HFFc6 (cell line): ENCODE results near the gene NPTX1. TPM values are rescaled to one million over a fixed set of nuclear protein-coding genes. Genes with fewer than 3 reads are reported as not detected.

Experiments
- DNase-seq: peaks from one replicate; pipeline ENCODE4 v3.0.0-alpha.2; 2018
- H3K27ac Mint-ChIP-seq: 2 replicates; pipeline ENCODE4 v1.8.0; 2020; ENCODE audit warnings: mild to moderate bottlenecking, mixed read lengths
- H3K27me3 Mint-ChIP-seq: 2 replicates; pipeline ENCODE4 v1.8.0; 2021; ENCODE audit warnings: mild to moderate bottlenecking, moderate library complexity, mixed read lengths; ENCODE audit not compliant: insufficient read depth
- H3K36me3 Mint-ChIP-seq: 2 replicates; pipeline ENCODE4 v1.8.0; 2021; ENCODE audit warnings: low read depth, mixed read lengths
- H3K4me1 Mint-ChIP-seq: 2 replicates; pipeline ENCODE4 v1.8.0; 2020; ENCODE audit warnings: low read depth, mixed read lengths
- H3K4me3 Mint-ChIP-seq: 2 replicates; pipeline ENCODE4 v1.8.0; 2020; ENCODE audit warnings: mild to moderate bottlenecking, moderate library complexity, mixed read lengths
- H3K9me3 Mint-ChIP-seq: 2 replicates; pipeline ENCODE4 v1.8.0; 2020; ENCODE audit warnings: mild to moderate bottlenecking, mixed read lengths
- CTCF ChIP-seq: fragments of 200-600 bp; sonication (generic); IDR thresholded peaks from 2 replicates; pipeline ENCODE4 v1.5.0; 2021; ENCODE audit warnings: antibody characterized with exemption, mild to moderate bottlenecking
- total RNA-seq, 6 experiments: library from RNA; stranded (reverse); fragmentation: NEBNext Ultra II Directional; extraction: Animal tissue kit (Norgen Biotek cat#: 25700); gene quantifications; 2 replicates in 1 of 6; 3 replicates in 5 of 6; pipeline ENCODE4 v1.2.3, GENCODE V29; 2021

Gene NPTX1
- total RNA-seq, 6 experiments from 2014 or later = 0.26 to 2.9 (median 2.6) TPM

GRCh38 chr17:80455784-80456183 is 20.6 kb downstream of the NPTX1 start:
- Mint-ChIP-seq H3K27me3 (peaks cover 21% of the 10 kb centered on the region), H3K27ac (peak overlapping the region; percentile 98), H3K4me3 (peak overlapping the region; percentile 93), H3K4me1 (peaks cover 30% of the 10 kb centered on the region), H3K36me3 (no peaks in the 10 kb centered on the region; the same call in 1 of the 2 replicates), H3K9me3 (no peaks in the 10 kb centered on the region)
- no peak for TF ChIP-seq CTCF
- no peak for DNase-seq

DNA sequence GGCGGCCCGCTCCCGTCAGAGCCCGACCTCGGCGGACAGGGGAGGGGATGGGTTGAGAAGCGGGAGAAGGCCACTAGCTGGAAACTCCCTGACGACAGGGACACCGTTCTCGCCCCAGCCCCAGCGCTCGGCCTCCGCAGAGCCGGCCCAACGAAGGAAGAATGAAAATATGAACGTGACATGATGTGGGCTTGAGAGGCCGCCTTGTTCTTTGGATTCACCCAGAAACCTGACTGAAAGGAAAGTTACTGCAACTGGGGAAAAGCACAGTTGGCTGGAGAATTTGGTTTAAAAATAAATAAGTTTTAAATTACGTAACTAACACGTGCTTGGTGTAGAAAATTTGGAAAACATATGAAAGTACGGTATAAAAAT is 21.1 kb downstream of the NPTX1 start:
- peak; percentile 28 for DNase-seq
- Mint-ChIP-seq H3K4me1 (peaks cover 25% of the 10 kb centered on the region), H3K36me3 (no peaks in the 10 kb centered on the region; the same call in 1 of the 2 replicates), H3K27me3 (peaks cover 20% of the 10 kb centered on the region), H3K9me3 (no peaks in the 10 kb centered on the region), H3K27ac (peak overlapping the region; percentile 98), H3K4me3 (peak overlapping the region; percentile 93)
- TF ChIP-seq CTCF = no peak

DNA sequence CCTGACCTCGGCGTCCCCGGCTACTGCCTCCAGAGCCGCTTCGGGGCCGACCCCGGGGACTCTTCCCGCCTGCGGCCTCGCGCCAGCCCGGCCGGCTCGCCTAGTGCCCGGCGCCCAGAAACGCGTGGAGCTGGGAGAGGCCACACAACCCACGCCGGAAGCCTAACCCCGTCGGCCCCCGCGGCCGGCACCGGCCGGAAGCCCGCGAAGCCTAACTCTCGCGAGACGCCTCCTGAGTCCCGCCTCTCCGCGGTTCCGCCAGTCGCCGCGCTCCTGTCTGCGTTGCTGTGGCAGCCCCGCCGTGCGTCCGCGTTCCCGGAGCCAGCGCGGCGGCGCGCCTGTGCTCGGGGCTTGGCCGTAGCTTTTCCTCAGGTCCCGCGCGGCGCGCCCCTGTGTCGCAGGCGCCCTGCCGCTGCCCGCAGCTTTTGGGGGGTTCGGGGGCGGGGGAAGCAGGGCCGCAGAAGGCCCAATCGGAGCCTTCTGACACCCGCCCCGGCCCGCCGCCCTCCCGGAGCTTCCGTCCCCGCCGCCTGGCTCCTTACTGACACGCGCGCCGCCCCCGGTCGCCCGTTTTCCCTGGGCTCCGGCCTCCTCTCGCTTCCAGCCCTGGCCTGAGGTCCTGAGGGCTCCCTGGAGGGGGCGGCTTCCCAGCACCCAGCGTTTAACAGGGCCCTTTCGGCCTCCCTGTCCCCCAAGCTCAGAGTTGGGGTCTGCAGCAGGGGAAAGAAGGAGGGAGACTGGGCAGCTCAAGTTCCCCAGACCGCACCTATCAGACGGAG is 21.7 kb downstream of the NPTX1 start:
- Mint-ChIP-seq H3K4me3 (peak overlapping the region; percentile 93), H3K27me3 (peaks cover 14% of the 10 kb centered on the region), H3K4me1 (peaks cover 25% of the 10 kb centered on the region), H3K27ac (peak overlapping the region; percentile 98), H3K36me3 (no peaks in the 10 kb centered on the region; the same call in 1 of the 2 replicates), H3K9me3 (no peaks in the 10 kb centered on the region)
- no peak for TF ChIP-seq CTCF
- DNase-seq = peak; percentile 94

DNA sequence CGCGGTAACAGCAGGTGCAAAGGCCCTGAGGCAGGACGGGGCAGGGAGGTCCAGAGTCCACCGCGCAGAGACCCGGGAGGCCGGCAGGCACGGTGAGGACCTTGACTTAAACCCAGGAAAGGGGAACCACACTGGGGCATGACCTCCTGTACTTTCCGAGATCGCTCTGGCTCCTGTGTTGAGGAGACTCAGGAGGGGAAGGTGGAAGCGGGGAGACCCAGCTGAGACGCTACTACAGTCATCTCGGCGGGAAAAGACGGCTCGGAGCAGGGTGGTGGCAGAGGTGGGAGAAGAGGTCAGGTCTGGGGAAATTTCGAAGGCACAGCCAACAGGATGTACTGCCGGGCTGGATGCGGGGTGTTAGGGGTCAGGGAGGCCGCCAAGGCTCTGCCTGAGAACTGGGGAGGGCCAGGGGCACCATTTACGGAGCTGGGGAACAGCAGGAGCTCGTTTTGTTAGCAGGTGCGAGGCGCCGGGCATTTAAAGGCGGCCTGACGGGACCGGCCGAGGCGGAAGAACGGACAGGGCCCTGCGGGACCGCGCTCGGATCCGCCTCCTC is 22.3 kb downstream of the NPTX1 start:
- Mint-ChIP-seq H3K27ac (peak overlapping the region; percentile 94), H3K27me3 (peaks cover 9% of the 10 kb centered on the region), H3K4me3 (peak overlapping the region; percentile 90), H3K4me1 (peaks cover 25% of the 10 kb centered on the region), H3K9me3 (no peaks in the 10 kb centered on the region), H3K36me3 (no peaks in the 10 kb centered on the region; the same call in 1 of the 2 replicates)
- no peak for DNase-seq
- no peak for TF ChIP-seq CTCF

- peak overlapping the region; percentile 90 for H3K4me3 Mint-ChIP-seq
- H3K4me1 Mint-ChIP-seq = peaks cover 25% of the 10 kb centered on the region
- H3K36me3 Mint-ChIP-seq = no peaks in the 10 kb centered on the region; the same call in 1 of the 2 replicates
- peaks cover 8% of the 10 kb centered on the region for H3K27me3 Mint-ChIP-seq
- no peak for DNase-seq
- H3K27ac Mint-ChIP-seq = peak overlapping the region; percentile 94
- TF ChIP-seq CTCF = no peak
- H3K9me3 Mint-ChIP-seq = no peaks in the 10 kb centered on the region
These were observed 23.0 kb downstream of the NPTX1 start for GRCh38 chr17:80453126-80453997.
